KMS-11 (cell line): ENCODE data around the gene MITF.

Experiments used
- H2AFZ ChIP-seq: fragments of 200-600 bp; sonication (generic); 2 replicates; pipeline ENCODE4 v1.6.1; 2016; ENCODE audit warnings: antibody characterized with exemption, mixed run types, low read depth
- H3K27ac ChIP-seq: fragments of 200-600 bp; sonication (generic); 2 replicates; pipeline ENCODE4 v1.6.1; 2016; ENCODE audit warnings: mild to moderate bottlenecking, mixed run types
- H3K27me3 ChIP-seq: fragments of 200-600 bp; sonication (generic); 2 replicates; pipeline ENCODE4 v1.6.1; 2017; ENCODE audit warnings: mild to moderate bottlenecking, low read depth, mixed run types, moderate library complexity; ENCODE audit not compliant: insufficient read depth
- H3K36me3 ChIP-seq: fragments of 200-600 bp; sonication (generic); 2 replicates; pipeline ENCODE4 v1.6.1; 2017; ENCODE audit warnings: mild to moderate bottlenecking, mixed run types; ENCODE audit not compliant: insufficient read depth
- H3K4me1 ChIP-seq: fragments of 200-600 bp; sonication (generic); 2 replicates; pipeline ENCODE4 v1.6.1; 2016; ENCODE audit warnings: mild to moderate bottlenecking, low read depth, mixed run types; ENCODE audit not compliant: poor library complexity, severe bottlenecking
- H3K4me2 ChIP-seq: fragments of 200-600 bp; sonication (generic); 2 replicates; pipeline ENCODE4 v1.7.0; 2016; ENCODE audit warnings: mild to moderate bottlenecking, mixed run types
- H3K4me3 ChIP-seq: fragments of 200-600 bp; sonication (generic); IDR thresholded peaks from 2 replicates; pipeline ENCODE4 v1.6.1; 2017; ENCODE audit warnings: low read depth, low read length, mixed read lengths; ENCODE audit not compliant: insufficient read depth
- H3K79me2 ChIP-seq: fragments of 200-600 bp; sonication (generic); 2 replicates; pipeline ENCODE4 v1.6.1; 2016; ENCODE audit warnings: low read depth, mixed run types; ENCODE audit not compliant: insufficient read depth
- H3K9ac ChIP-seq: fragments of 200-600 bp; sonication (generic); 2 replicates; pipeline ENCODE4 v1.6.1; 2016; ENCODE audit warnings: mild to moderate bottlenecking, mixed run types
- H4K20me1 ChIP-seq: fragments of 200-600 bp; sonication (generic); 2 replicates; pipeline ENCODE4 v1.6.1; 2016; ENCODE audit warnings: mild to moderate bottlenecking, mixed run types; ENCODE audit not compliant: insufficient read depth
- TF ChIP-seq, protein P1 (sequence below): fragments of 200-600 bp; sonication (generic); conservative IDR thresholded peaks from 2 replicates; pipeline ENCODE4 v1.6.1; 2017; ENCODE audit warnings: low read depth, mild to moderate bottlenecking, antibody characterized with exemption, low read length, moderate library complexity, mixed read lengths

MITF gene

GRCh38 chr3:69867941-69868505 lies 128.8 kb downstream of the MITF start:
- Histone ChIP-seq H3K27ac (no peak overlapping the region), H4K20me1 (no peaks in the 10 kb centered on the region), H3K27me3 (no peaks in the 10 kb centered on the region), H3K4me1 (no peaks in the 10 kb centered on the region), H3K4me3 (no peak overlapping the region), H3K4me2 (no peak overlapping the region), H3K36me3 (no peaks in the 10 kb centered on the region), H3K9ac (no peak overlapping the region), H3K79me2 (no peaks in the 10 kb centered on the region), H2AFZ (no peak overlapping the region)
- TF ChIP-seq, protein P1, sequence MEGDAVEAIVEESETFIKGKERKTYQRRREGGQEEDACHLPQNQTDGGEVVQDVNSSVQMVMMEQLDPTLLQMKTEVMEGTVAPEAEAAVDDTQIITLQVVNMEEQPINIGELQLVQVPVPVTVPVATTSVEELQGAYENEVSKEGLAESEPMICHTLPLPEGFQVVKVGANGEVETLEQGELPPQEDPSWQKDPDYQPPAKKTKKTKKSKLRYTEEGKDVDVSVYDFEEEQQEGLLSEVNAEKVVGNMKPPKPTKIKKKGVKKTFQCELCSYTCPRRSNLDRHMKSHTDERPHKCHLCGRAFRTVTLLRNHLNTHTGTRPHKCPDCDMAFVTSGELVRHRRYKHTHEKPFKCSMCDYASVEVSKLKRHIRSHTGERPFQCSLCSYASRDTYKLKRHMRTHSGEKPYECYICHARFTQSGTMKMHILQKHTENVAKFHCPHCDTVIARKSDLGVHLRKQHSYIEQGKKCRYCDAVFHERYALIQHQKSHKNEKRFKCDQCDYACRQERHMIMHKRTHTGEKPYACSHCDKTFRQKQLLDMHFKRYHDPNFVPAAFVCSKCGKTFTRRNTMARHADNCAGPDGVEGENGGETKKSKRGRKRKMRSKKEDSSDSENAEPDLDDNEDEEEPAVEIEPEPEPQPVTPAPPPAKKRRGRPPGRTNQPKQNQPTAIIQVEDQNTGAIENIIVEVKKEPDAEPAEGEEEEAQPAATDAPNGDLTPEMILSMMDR, result no peak

DNA sequence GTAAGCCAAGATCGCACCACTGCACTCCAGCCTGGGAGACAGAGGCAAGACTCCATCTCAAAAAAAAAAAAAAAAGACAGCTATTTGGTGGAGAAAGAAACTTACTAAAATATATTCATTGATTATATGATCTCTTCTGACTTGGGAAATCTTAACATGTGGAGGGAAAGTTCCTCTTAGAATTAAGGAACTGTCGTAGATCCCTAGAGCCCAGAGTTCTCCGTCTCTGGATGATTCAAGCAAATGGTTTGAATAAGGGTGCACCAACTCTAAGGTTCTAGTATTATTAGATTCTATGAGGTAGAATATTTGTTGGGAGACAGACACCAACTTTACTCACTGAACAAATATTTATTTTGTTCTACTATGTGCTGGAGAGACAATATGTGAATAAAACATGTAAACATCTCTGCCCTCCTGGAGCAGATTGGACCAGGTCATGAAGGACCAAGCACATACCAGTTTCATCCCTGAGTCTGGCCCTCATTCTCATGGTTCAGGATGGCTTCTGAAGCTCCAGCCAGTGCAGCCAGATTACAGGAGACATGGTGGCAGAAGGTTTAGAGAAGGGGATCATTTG lies 129.7 kb downstream of the MITF start:
- H4K20me1 ChIP-seq, result no peaks in the 10 kb centered on the region
- H3K27me3 ChIP-seq, result no peaks in the 10 kb centered on the region

DNA sequence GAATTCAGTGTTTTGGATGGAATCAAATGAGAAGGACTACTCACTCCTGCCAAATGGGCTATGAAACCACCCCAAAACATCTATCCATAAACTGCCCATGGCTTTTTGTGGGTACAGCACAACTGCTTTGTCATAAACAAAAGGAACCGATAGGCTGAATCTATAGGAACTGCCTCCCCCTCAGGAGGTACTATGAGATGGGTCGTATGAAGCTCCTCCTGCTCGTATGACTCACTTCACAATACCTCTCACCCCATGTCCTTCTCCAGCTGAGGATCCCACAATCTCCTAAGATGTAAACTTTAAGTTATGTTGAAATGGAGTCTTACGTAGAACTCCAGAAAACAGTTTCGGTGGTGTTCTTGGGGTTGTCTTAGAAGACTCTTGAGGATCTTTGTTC lies 130.4 kb downstream of the MITF start:
- H3K27me3 ChIP-seq, result no peaks in the 10 kb centered on the region
- no peak overlapping the region for H2AFZ ChIP-seq
- no peaks in the 10 kb centered on the region for H3K79me2 ChIP-seq
- no peaks in the 10 kb centered on the region for H3K4me1 ChIP-seq
- H3K27ac ChIP-seq, result no peak overlapping the region
- no peak overlapping the region for H3K4me2 ChIP-seq
- H3K4me3 ChIP-seq, result no peak overlapping the region
- TF ChIP-seq, protein P1, result no peak
- no peaks in the 10 kb centered on the region for H4K20me1 ChIP-seq
- H3K9ac ChIP-seq, result no peak overlapping the region
- no peaks in the 10 kb centered on the region for H3K36me3 ChIP-seq

More for the DNA sequence above, 129.7 kb downstream of the MITF start:
- no peak overlapping the region for H2AFZ ChIP-seq
- H3K4me3 ChIP-seq, result no peak overlapping the region
- H3K27ac ChIP-seq, result no peak overlapping the region
- TF ChIP-seq, protein P1, result no peak
- H3K4me2 ChIP-seq, result no peak overlapping the region
- no peaks in the 10 kb centered on the region for H3K79me2 ChIP-seq
- no peak overlapping the region for H3K9ac ChIP-seq
- H3K36me3 ChIP-seq, result no peaks in the 10 kb centered on the region
- no peaks in the 10 kb centered on the region for H3K4me1 ChIP-seq

DNA sequence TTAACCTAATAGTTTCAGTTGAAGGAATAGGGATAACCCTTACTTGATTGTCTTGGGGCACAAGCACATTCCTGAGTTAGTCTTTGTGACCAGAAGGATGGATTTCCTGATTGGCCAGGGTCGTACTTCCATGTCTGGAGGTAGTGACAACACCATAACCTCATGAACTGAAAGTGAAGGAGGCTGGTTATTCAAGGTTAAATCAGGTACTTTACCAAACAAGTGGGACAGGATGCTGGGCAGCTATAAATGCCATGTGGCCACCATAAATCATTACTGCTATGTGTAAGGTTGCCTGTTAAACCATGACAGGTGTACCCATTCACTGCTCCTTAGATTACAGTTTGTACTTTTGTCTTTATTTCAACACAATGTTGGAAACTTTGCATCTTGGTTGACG lies 132.0 kb downstream of the MITF start:
- no peaks in the 10 kb centered on the region for H3K36me3 ChIP-seq
- H3K27ac ChIP-seq, result no peak overlapping the region

More for the DNA sequence above, 132.0 kb downstream of the MITF start:
- no peak overlapping the region for H3K4me3 ChIP-seq
- no peaks in the 10 kb centered on the region for H3K79me2 ChIP-seq
- H4K20me1 ChIP-seq, result no peaks in the 10 kb centered on the region
- TF ChIP-seq, protein P1, result no peak
- no peak overlapping the region for H3K4me2 ChIP-seq
- no peak overlapping the region for H2AFZ ChIP-seq
- no peak overlapping the region for H3K9ac ChIP-seq
- H3K4me1 ChIP-seq, result no peaks in the 10 kb centered on the region
- H3K27me3 ChIP-seq, result no peaks in the 10 kb centered on the region
